Left ventricle myocardium inferior (tissue), 1 donor: ENCODE results near the gene RPAIN. TPM values are rescaled to one million over a fixed set of nuclear protein-coding genes. Genes with fewer than 3 reads are reported as not detected.

Source experiments
- DNase-seq: peaks from one replicate; pipeline ENCODE4 v3.0.0-alpha.2; 2020
- H3K27ac ChIP-seq: fragments of 200-600 bp; replicated peaks from 2 replicates; pipeline ENCODE4 v1.8.0; 2021
- H3K27me3 ChIP-seq: fragments of 200-600 bp; 2 replicates; pipeline ENCODE4 v1.8.0; 2021; ENCODE audit warnings: low read depth
- H3K36me3 ChIP-seq: fragments of 200-600 bp; 2 replicates; pipeline ENCODE4 v1.8.0; 2021
- H3K4me1 ChIP-seq: fragments of 200-600 bp; 2 replicates; pipeline ENCODE4 v1.8.0; 2021
- H3K4me3 ChIP-seq: fragments of 200-600 bp; 2 replicates; pipeline ENCODE4 v1.8.0; 2021; ENCODE audit warnings: mild to moderate bottlenecking, moderate library complexity
- H3K9me3 ChIP-seq: fragments of 200-600 bp; replicated peaks from 2 replicates; pipeline ENCODE4 v1.8.0; 2021
- CTCF ChIP-seq: fragments of 200-600 bp; IDR thresholded peaks from 2 replicates; pipeline ENCODE4 v1.8.0; 2021; ENCODE audit warnings: antibody characterized with exemption, mild to moderate bottlenecking, borderline replicate concordance
- intact Hi-C: fragments of 100-400 bp; cut with micrococcal nuclease; formaldehyde crosslinking; loops from one replicate; pipeline ENCODE4 v1.11.0; 2022
- total RNA-seq: library from RNA; stranded (reverse); fragmentation: NEBNext Ultra II Directional; extraction: Animal tissue kit (Norgen Biotek cat#: 25700); gene quantifications from one replicate; pipeline ENCODE4 v1.2.1, GENCODE V29; 2021
- donor health status: DM: no; HTN: yes; CAD: no; lungs with severe emphysema.

The RPAIN gene
- total RNA-seq, 1 donor from 2014 or later = 28.4 TPM

- Histone ChIP-seq H3K4me3 (peak overlapping the region; percentile 96), H3K4me1 (peaks cover 67% of the 10 kb centered on the region), H3K27ac (peak overlapping the region; percentile 90), H3K9me3 (no peaks in the 10 kb centered on the region), H3K36me3 (peaks cover 64% of the 10 kb centered on the region), H3K27me3 (no peaks in the 10 kb centered on the region)
- no peak for TF ChIP-seq CTCF
- intact Hi-C loops = no loop called here
- DNase-seq = no peak
Measured at GRCh38 chr17:5418858-5419355, 1.1 kb upstream of the RPAIN start.

GRCh38 chr17:5419356-5419958 lies 525 bp upstream of the RPAIN start, which contains the start of gene NUP88:
Gene NUP88 (minus strand): TSS chr17:5419662. CDS start chr17:5419650, 12 bp downstream.
- intact Hi-C loops = no loop called here
- Histone ChIP-seq H3K4me1 (peaks cover 67% of the 10 kb centered on the region), H3K27me3 (no peaks in the 10 kb centered on the region), H3K9me3 (no peaks in the 10 kb centered on the region), H3K4me3 (peak within 1 kb of the TSS; percentile 96), H3K27ac (peak within 1 kb of the TSS; percentile 90), H3K36me3 (peaks cover 64% of the 10 kb centered on the region)
- DNase-seq = peak; percentile 96
- TF ChIP-seq CTCF = no peak

GRCh38 chr17:5422505-5422904 lies 2.5 kb downstream of the RPAIN start:
- no peaks in the 10 kb centered on the region for H3K27me3 ChIP-seq
- H3K9me3 ChIP-seq = no peaks in the 10 kb centered on the region
- TF ChIP-seq CTCF = no peak
- H3K27ac ChIP-seq = no peak overlapping the region
- peaks cover 66% of the 10 kb centered on the region for H3K36me3 ChIP-seq
- no peak overlapping the region for H3K4me3 ChIP-seq
- DNase-seq = no peak
- peaks cover 54% of the 10 kb centered on the region for H3K4me1 ChIP-seq
- intact Hi-C loops = no loop called here

GRCh38 chr17:5424909-5425308 lies 4.9 kb downstream of the RPAIN start:
- intact Hi-C loops = no loop called here
- TF ChIP-seq CTCF = no peak
- Histone ChIP-seq H3K4me3 (no peak overlapping the region), H3K27ac (no peak overlapping the region), H3K27me3 (no peaks in the 10 kb centered on the region), H3K4me1 (peaks cover 32% of the 10 kb centered on the region), H3K36me3 (peaks cover 88% of the 10 kb centered on the region), H3K9me3 (no peaks in the 10 kb centered on the region)
- DNase-seq = no peak

- intact Hi-C loops = no loop called here
- Histone ChIP-seq H3K36me3 (peaks cover 97% of the 10 kb centered on the region), H3K4me1 (peaks cover 23% of the 10 kb centered on the region), H3K27me3 (no peaks in the 10 kb centered on the region), H3K9me3 (no peaks in the 10 kb centered on the region), H3K4me3 (no peak overlapping the region), H3K27ac (no peak overlapping the region)
- TF ChIP-seq CTCF = no peak
- no peak for DNase-seq
Measured at GRCh38 chr17:5425826-5426225, 5.8 kb downstream of the RPAIN start.
